Spleen (tissue), 7 donors: Measurements from ENCODE around the gene SLC49A4.

Source experiments
- POLR2AphosphoS5 ChIP-seq, 3 donors: sonication (generic); formaldehyde crosslinking; IDR thresholded peaks; one replicate each; pipeline ENCODE4 v1.5.1; 2017; ENCODE audit warnings: antibody characterized with exemption in 3 of 3
- TF ChIP-seq, protein P1 (sequence below), 11 experiments: fragments of 200-600 bp in 7 of 11; fragments of 450-650 bp in 4 of 11; sonication (generic) in 4 of 11; IDR thresholded peaks in 8 of 11; conservative IDR thresholded peaks in 3 of 11; 1 replicate in 7 of 11; 2 replicates in 4 of 11; pipeline versions ENCODE4 v1.4.0 to v1.8.0; 2016 to 2021; ENCODE audit warnings: antibody characterized with exemption in 11 of 11, inconsistent platforms in 4 of 11, mild to moderate bottlenecking in 1 of 11
- donor health status: DM: no; HTN: no; CAD: no; lungs with moderate emphysema.
- donor health status: DM: no; HTN: no; CAD: no.
- donor health status: DM: no; HTN: no; CAD: no.

DNA sequence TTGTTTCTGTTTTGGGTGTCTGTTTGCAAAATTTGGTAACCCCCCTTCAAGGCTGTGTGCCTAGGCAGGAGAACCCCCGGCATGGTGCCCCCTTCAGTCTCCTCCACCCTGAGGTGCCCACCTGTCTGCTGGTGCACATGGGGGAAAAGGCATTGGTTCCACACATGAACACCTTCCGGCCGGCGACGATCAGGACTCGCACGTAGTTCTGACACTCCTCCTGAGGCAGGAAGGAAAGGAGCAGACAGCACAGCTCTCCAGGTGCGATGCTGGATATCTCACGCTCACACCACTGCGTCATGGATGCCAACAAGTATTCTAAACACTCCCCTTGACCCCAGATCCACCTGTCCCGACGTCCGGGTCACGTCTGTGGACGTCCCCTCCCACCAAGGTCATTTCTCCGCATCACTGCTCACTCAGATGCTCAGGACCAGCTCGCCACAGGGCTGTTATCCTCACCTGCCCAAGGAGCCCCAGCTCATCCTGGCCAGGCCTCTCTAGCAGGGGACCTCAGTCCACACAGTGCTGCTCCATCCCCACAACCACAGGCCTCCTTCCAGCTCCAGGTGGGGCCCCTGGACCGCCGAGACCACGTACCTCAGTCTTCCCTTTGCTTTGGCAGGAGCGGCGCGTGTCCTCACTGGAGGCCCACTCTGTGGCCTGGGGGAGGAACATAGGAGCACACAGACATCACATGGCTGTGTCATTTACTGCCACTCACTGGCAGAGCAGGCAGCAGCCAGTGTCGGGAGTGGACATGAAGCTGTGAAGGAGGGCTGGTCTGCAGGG is 133.7 kb downstream of the SLC49A4 start:
- TF ChIP-seq POLR2AphosphoS5 (IDR thresholded peaks at IDR 0.05) = no peak
- TF ChIP-seq, protein P1, sequence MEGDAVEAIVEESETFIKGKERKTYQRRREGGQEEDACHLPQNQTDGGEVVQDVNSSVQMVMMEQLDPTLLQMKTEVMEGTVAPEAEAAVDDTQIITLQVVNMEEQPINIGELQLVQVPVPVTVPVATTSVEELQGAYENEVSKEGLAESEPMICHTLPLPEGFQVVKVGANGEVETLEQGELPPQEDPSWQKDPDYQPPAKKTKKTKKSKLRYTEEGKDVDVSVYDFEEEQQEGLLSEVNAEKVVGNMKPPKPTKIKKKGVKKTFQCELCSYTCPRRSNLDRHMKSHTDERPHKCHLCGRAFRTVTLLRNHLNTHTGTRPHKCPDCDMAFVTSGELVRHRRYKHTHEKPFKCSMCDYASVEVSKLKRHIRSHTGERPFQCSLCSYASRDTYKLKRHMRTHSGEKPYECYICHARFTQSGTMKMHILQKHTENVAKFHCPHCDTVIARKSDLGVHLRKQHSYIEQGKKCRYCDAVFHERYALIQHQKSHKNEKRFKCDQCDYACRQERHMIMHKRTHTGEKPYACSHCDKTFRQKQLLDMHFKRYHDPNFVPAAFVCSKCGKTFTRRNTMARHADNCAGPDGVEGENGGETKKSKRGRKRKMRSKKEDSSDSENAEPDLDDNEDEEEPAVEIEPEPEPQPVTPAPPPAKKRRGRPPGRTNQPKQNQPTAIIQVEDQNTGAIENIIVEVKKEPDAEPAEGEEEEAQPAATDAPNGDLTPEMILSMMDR (IDR thresholded peaks at IDR 0.05 in 8 of 11, conservative IDR thresholded peaks at IDR 0.05 in 3 of 11) = no peak
